HepG2 (cell line): Measurements from ENCODE around the gene INO80. TPM values are rescaled to one million over a fixed set of nuclear protein-coding genes. Genes with fewer than 3 reads are reported as not detected.

Experiments
- ATAC-seq: fragments of 200-7000 bp; cut with Tn5 transposase; 3 replicates; pipeline ENCODE4 v1.9.1; 2020; ENCODE audit warnings: mild to moderate bottlenecking, moderate library complexity
- BruUV-seq: library from RNA; stranded (reverse); fragments of 400-500 nt; replicated peaks from 2 replicates; lab custom pipeline; 2021; lab: Mats Ljungman, UMichigan
- CTCF ChIA-PET: fragments of 300-600 bp; formaldehyde crosslinking; extraction: SDS; loops from one replicate; lab custom pipeline; 2021; ENCODE audit warnings: low total read pairs, inconsistent platforms, low intra/inter-chr PET ratio; lab: Yijun Ruan, JAX
- POLR2A ChIA-PET: fragments of 350-600 bp; sonication (Branson Sonifier 250); formaldehyde crosslinking; loops from one replicate; lab custom pipeline; 2020; ENCODE audit warnings: antibody characterized with exemption, inconsistent platforms; lab: Yijun Ruan, JAX
- DNase-seq: peaks from one replicate; pipeline ENCODE4 v3.0.0-alpha.2; 2015; ENCODE audit warnings: low spot score
- FAIRE-seq: peaks from 3 replicates; lab custom pipeline; 2011; peaks lifted over from hg19 to GRCh38; lab: Jason Lieb, UNC
- H2AFZ ChIP-seq: one replicate; pipeline ENCODE4 v1.6.1; 2011; ENCODE audit warnings: low read length, inconsistent platforms
- H3K27ac ChIP-seq: fragments of 300-600 bp; 3 replicates; pipeline ENCODE4 v1.8.0; 2011; ENCODE audit warnings: mixed run types, mild to moderate bottlenecking, mixed read lengths, low read length, inconsistent platforms; ENCODE audit not compliant: insufficient read depth; ENCODE audit errors: extremely low read length
- H3K27me3 ChIP-seq, 2 experiments: fragments of 200-600 bp in 1 of 2; 2 replicates in 1 of 2; 3 replicates in 1 of 2; pipeline versions ENCODE4 v1.6.0 to v1.8.0; 2011; ENCODE audit warnings: low read length in 2 of 2, mild to moderate bottlenecking in 2 of 2, moderate library complexity in 2 of 2, inconsistent platforms in 1 of 2; ENCODE audit not compliant: insufficient read depth in 2 of 2, control insufficient read depth in 1 of 2
- H3K36me3 ChIP-seq, 2 experiments: fragments of 200-600 bp in 1 of 2; replicated peaks in 1 of 2; 2 replicates in 1 of 2; 3 replicates in 1 of 2; pipeline versions ENCODE4 v1.5.1 to v1.8.0; 2011; ENCODE audit warnings: low read length in 2 of 2, inconsistent platforms in 1 of 2; ENCODE audit not compliant: insufficient read depth in 2 of 2, control insufficient read depth in 1 of 2
- H3K4me1 ChIP-seq: 2 replicates; pipeline ENCODE4 v1.5.1; 2012; ENCODE audit warnings: low read length, inconsistent platforms; ENCODE audit not compliant: insufficient read depth
- H3K4me2 ChIP-seq: 2 replicates; pipeline ENCODE4 v1.6.0; 2011; ENCODE audit warnings: low read depth, low read length, inconsistent platforms
- H3K4me3 ChIP-seq, 3 experiments: fragments of 200-600 bp in 1 of 3; sonication (generic), shearing (Covaris generic) in 1 of 3; replicated peaks in 1 of 3; 2 replicates each; pipeline ENCODE4 v1.5.1; 2011 to 2016; ENCODE audit warnings: low read length in 3 of 3, inconsistent platforms in 2 of 3, low read depth in 2 of 3, mild to moderate bottlenecking in 2 of 3, control low read depth in 1 of 3, mixed read lengths in 1 of 3; ENCODE audit not compliant: insufficient read depth in 1 of 3
- H3K79me2 ChIP-seq: one replicate; pipeline ENCODE4 v1.6.1; 2011; ENCODE audit warnings: low read length, inconsistent platforms; ENCODE audit not compliant: insufficient read depth
- H3K9ac ChIP-seq: 2 replicates; pipeline ENCODE4 v1.6.0; 2011; ENCODE audit warnings: mild to moderate bottlenecking, low read depth, low read length, inconsistent platforms; ENCODE audit not compliant: insufficient read depth
- H3K9me3 ChIP-seq: 2 replicates; pipeline ENCODE4 v1.5.1; 2012; ENCODE audit warnings: mild to moderate bottlenecking, low read length
- H4K20me1 ChIP-seq: 2 replicates; pipeline ENCODE4 v1.6.0; 2011; ENCODE audit warnings: inconsistent platforms, mild to moderate bottlenecking, low read length, moderate library complexity; ENCODE audit not compliant: insufficient read depth
- ARNT ChIP-seq: fragments of 450-650 bp; IDR thresholded peaks from 2 replicates; pipeline ENCODE4 v1.6.1; 2017
- DDIT3 ChIP-seq: sonication (generic); formaldehyde crosslinking; IDR thresholded peaks from 2 replicates; pipeline ENCODE4 v1.4.0; 2020; ENCODE audit warnings: mild to moderate bottlenecking, missing genetic modification reagents
- FOXA3 ChIP-seq: IDR thresholded peaks from 2 replicates; pipeline ENCODE4 v1.6.1; 2016; ENCODE audit warnings: missing genetic modification reagents, missing compliant biosample characterization
- GATAD1 ChIP-seq: IDR thresholded peaks from 2 replicates; pipeline ENCODE4 v1.6.1; 2016; ENCODE audit warnings: missing genetic modification reagents, missing compliant biosample characterization
- HMG20A ChIP-seq: IDR thresholded peaks from 2 replicates; pipeline ENCODE4 v1.6.1; 2016; ENCODE audit warnings: borderline replicate concordance
- HNRNPH1 ChIP-seq: fragments of 200-400 bp; formaldehyde crosslinking; optimal IDR thresholded peaks from 2 replicates; pipeline ENCODE3; 2017; ENCODE audit warnings: mild to moderate bottlenecking, low read depth, low read length
- MIXL1 ChIP-seq: IDR thresholded peaks from 2 replicates; pipeline ENCODE4 v1.6.1; 2016
- ONECUT2 ChIP-seq: sonication (generic); formaldehyde crosslinking; IDR thresholded peaks from 2 replicates; pipeline ENCODE4 v1.4.0; 2020; ENCODE audit warnings: missing genetic modification reagents
- PAX8 ChIP-seq: sonication (generic); formaldehyde crosslinking; IDR thresholded peaks from 2 replicates; pipeline ENCODE4 v1.8.0; 2022; ENCODE audit warnings: mild to moderate bottlenecking, missing genetic modification reagents, borderline replicate concordance
- POLR2A ChIP-seq, 2 experiments: IDR thresholded peaks; 2 replicates each; pipeline ENCODE4 v1.6.1; 2011; ENCODE audit warnings: low read depth in 2 of 2, low read length in 2 of 2, mild to moderate bottlenecking in 1 of 2, moderate library complexity in 1 of 2; ENCODE audit not compliant: insufficient read depth in 1 of 2
- SRF ChIP-seq: IDR thresholded peaks from 2 replicates; pipeline ENCODE4 v1.6.1; 2011; ENCODE audit warnings: mild to moderate bottlenecking, low read depth, low read length, moderate library complexity
- STAG1 ChIP-seq: sonication (generic); formaldehyde crosslinking; IDR thresholded peaks from 2 replicates; pipeline ENCODE4 v1.4.0; 2020; ENCODE audit warnings: missing genetic modification reagents
- ZNF234 ChIP-seq: sonication (generic); formaldehyde crosslinking; conservative IDR thresholded peaks from 2 replicates; pipeline ENCODE4 v1.5.1; 2020; ENCODE audit warnings: mild to moderate bottlenecking, missing genetic modification reagents
- ZNF30 ChIP-seq: sonication (generic); formaldehyde crosslinking; IDR thresholded peaks from 2 replicates; pipeline ENCODE4 v1.5.0; 2020; ENCODE audit warnings: mild to moderate bottlenecking, missing genetic modification reagents
- ZNF33B ChIP-seq: sonication (generic); formaldehyde crosslinking; IDR thresholded peaks from 2 replicates; pipeline ENCODE4 v1.5.1; 2020; ENCODE audit warnings: mild to moderate bottlenecking, missing genetic modification reagents
- ZNF367 ChIP-seq: sonication (generic); formaldehyde crosslinking; IDR thresholded peaks from 2 replicates; pipeline ENCODE4 v1.4.0; 2020; ENCODE audit warnings: missing genetic modification reagents, borderline replicate concordance
- ZNF510 ChIP-seq: sonication (generic); formaldehyde crosslinking; IDR thresholded peaks from 2 replicates; pipeline ENCODE4 v1.4.0; 2020; ENCODE audit warnings: low read depth, mild to moderate bottlenecking, missing genetic modification reagents
- ZNF549 ChIP-seq: sonication (generic); formaldehyde crosslinking; IDR thresholded peaks from 2 replicates; pipeline ENCODE4 v1.5.0; 2020; ENCODE audit warnings: missing genetic modification reagents
- ZNF570 ChIP-seq: sonication (generic); formaldehyde crosslinking; IDR thresholded peaks from 2 replicates; pipeline ENCODE4 v1.4.0; 2020; ENCODE audit warnings: mild to moderate bottlenecking, missing genetic modification reagents, borderline replicate concordance
- WGBS: methylation state at CpG from one replicate; pipeline ENCODE4 v1.1.6; 2017; ENCODE audit warnings: low lambda C conversion rate; 5-methylcytosine and 5-hydroxymethylcytosine counted together
- in situ Hi-C: cut with HindIII; loops from 2 replicates; pipeline ENCODE4 v1.10.0; 2017; ENCODE audit warnings: low pct_unique_long_range_greater_than_20kb; ENCODE audit not compliant: extremely low pct_ligation_motif_present
- intact Hi-C: fragments of 100-400 bp; cut with micrococcal nuclease; formaldehyde crosslinking; loops from one replicate; pipeline ENCODE4 v1.10.0; 2022; ENCODE audit not compliant: unreplicated experiment
- polyA plus RNA-seq, 8 experiments: library from polyadenylated mRNA; depleted of rRNA in 3 of 8; stranded (reverse) in 7 of 8; unstranded in 1 of 8; fragments of >200 nt; fragmentation: Illumina TruSeq in 4 of 8; extraction: Trizol in 4 of 8; gene quantifications; 2 replicates each; pipeline versions ENCODE4 v1.2.1 to v1.2.3, GENCODE V29; 2011 to 2016; ENCODE audit warnings: low read depth in 4 of 8, missing spikeins in 1 of 8, mixed read lengths in 1 of 8; ENCODE audit not compliant: insufficient read depth in 1 of 8
- total RNA-seq, 5 experiments: library from RNA; depleted of rRNA; stranded (reverse); fragments of >200 nt; fragmentation: Illumina TruSeq; extraction: Trizol; gene quantifications; 2 replicates each; pipeline ENCODE4 v1.2.3, GENCODE V29; 2016; ENCODE audit warnings: low read depth in 1 of 5

Gene INO80
- total and polyA plus RNA-seq, 2 of the 13 experiments (the other 11 are each of a cell fraction or from before 2014, with no cell fraction given): 3.6 to 14.8 TPM

- 98% methylated on average over 4 of the region's 4 CpGs for WGBS
- CTCF ChIA-PET: no interaction called here
- FAIRE-seq: no peak
- Histone ChIP-seq H4K20me1 (no peaks in the 10 kb centered on the region), H3K4me2 (no peak overlapping the region), H3K4me3 (no peak overlapping the region), H3K4me1 (no peaks in the 10 kb centered on the region), H3K36me3 (peaks cover 36 to 76% of the 10 kb centered on the region in 2 experiments), H3K9me3 (no peaks in the 10 kb centered on the region), H3K27ac (no peak overlapping the region), H3K27me3 (no peaks in the 10 kb centered on the region), H3K79me2 (no peaks in the 10 kb centered on the region), H3K9ac (no peak overlapping the region), H2AFZ (no peak overlapping the region)
- POLR2A ChIA-PET: no interaction called here
- in situ Hi-C loops (no loop called here), intact Hi-C loops (no loop called here)
- BruUV-seq: no TSS peak
- ATAC-seq: no peak
- TF ChIP-seq ZNF367 (CRISPR knock-in tag): no peak
- no peak for TF ChIP-seq HNRNPH1
- no peak for TF ChIP-seq ZNF33B
- TF ChIP-seq ARNT: no peak
- no peak for TF ChIP-seq ZNF30 (CRISPR knock-in tag)
- TF ChIP-seq ZNF570: no peak
- TF ChIP-seq SRF: no peak
- TF ChIP-seq GATAD1 (CRISPR knock-in tag): no peak
- TF ChIP-seq HMG20A (CRISPR knock-in tag): no peak
- no peak for TF ChIP-seq POLR2A (IDR thresholded peaks at IDR 0.05; ENCODE audit: insufficient read depth in 1 of 2, low read depth in 2 of 2, low read length in 2 of 2)
- TF ChIP-seq MIXL1: no peak
- TF ChIP-seq ZNF549 (CRISPR knock-in tag): no peak
- no peak for TF ChIP-seq STAG1 (CRISPR knock-in tag)
- TF ChIP-seq PAX8 (CRISPR knock-in tag): no peak
- no peak for TF ChIP-seq ZNF510
- TF ChIP-seq ZNF234 (CRISPR knock-in tag): no peak
- no peak for TF ChIP-seq FOXA3 (CRISPR knock-in tag)
- TF ChIP-seq ONECUT2: no peak
- TF ChIP-seq DDIT3 (CRISPR knock-in tag): no peak
- DNase-seq: no peak
These were observed 131.1 kb downstream of the INO80 start for GRCh38 chr15:40984964-40985363.
